Stimulated activated CD4-positive, alpha-beta T cell treated with anti-CD3 and anti-CD28 coated beads, Interleukin-15, amount 100 ng/mL, for 24 hours (primary cell): ENCODE measurements around the gene NPTN.
"Not testable (repeated sequence)": the region's sequence is repeated elsewhere in the genome, so short reads cannot be mapped to it uniquely, and the experiment has no call there.

Experiments used
- DNase-seq: peaks from one replicate; pipeline ENCODE4 v3.0.0-alpha.2; 2020

NPTN gene

GRCh38 chr15:73633111-73633990 is at the start of gene NPTN:
TSS of gene NPTN (minus strand) at chr15:73633389. CDS start at chr15:73633215, 174 bp downstream.
- DNase-seq, result peak; percentile 99

GRCh38 chr15:73682600-73683090 is 49.5 kb upstream of the NPTN start:
- DNase-seq, result no peak

GRCh38 chr15:73681856-73682599 is 48.8 kb upstream of the NPTN start:
- DNase-seq, result no peak

GRCh38 chr15:73681063-73681462 is 47.9 kb upstream of the NPTN start:
- DNase-seq, result no peak

- no peak for DNase-seq
Observed at GRCh38 chr15:73680549-73680948, 47.4 kb upstream of the NPTN start.

- no peak for DNase-seq
Observed at GRCh38 chr15:73679964-73680363, 46.8 kb upstream of the NPTN start.

DNA sequence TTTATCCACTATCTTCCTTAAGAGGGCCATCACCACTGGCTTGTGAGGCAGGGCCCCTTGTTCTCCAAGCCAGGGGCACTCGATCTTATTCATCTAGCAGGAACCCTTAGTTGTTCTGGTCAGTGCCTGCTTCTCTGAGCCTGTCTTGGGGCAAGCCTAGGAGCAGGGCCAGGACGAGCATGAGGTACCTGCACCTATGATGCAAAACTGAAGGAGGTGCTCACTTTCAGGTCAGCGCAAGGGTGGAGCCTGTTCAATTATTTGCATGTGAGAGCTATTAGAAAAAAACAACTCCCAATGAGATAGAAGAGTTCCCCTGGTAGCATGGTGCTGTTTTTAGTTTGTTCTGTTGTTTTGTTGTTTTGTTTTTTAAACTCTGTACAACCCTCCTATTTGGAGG is 46.0 kb upstream of the NPTN start:
- DNase-seq, result no peak

DNA sequence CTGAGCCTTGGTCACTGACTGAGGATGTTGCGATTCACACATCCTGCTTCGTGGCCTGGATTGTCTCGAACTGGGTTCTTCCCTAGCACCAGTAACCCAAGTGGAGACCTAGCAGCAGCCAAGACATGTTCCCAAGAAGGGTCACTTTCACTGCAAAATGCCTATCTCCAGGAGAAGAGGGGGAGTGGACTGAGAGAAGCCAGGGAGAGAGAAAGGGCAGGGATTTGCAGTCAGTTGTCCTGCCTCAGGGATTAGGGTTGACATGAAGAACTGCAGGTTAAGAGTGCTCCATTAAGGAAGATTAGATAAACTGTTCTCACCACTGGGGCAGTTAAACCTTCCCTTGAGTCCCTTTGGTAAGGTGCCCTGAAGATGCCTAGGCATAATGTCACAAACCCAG is 45.3 kb upstream of the NPTN start:
- DNase-seq, result no peak

- no peak for DNase-seq
Observed at GRCh38 chr15:73677733-73678132, 44.5 kb upstream of the NPTN start.

GRCh38 chr15:73677146-73677607 is 44.0 kb upstream of the NPTN start:
- DNase-seq, result peak; percentile 68

DNA sequence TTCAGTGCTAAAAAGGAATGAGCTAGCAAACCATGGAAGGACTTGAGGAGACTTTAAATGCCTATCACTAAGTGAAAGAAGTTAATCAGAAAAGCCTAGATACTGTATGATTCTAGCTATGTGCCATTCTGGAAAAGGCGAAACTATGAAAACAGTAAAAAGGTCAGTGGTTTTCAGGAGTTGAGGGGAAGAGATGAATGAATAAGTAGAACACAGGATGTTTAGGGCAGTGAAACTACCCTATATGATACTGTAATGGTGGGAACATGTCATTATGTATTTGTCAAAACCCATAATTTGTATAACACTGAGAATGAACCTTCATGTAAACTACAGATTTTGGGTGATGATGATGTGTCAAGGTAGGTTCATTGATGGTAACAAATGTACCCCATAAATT is 41.4 kb upstream of the NPTN start:
- no peak for DNase-seq

GRCh38 chr15:73660455-73660854 is 27.3 kb upstream of the NPTN start:
- no peak for DNase-seq

DNA sequence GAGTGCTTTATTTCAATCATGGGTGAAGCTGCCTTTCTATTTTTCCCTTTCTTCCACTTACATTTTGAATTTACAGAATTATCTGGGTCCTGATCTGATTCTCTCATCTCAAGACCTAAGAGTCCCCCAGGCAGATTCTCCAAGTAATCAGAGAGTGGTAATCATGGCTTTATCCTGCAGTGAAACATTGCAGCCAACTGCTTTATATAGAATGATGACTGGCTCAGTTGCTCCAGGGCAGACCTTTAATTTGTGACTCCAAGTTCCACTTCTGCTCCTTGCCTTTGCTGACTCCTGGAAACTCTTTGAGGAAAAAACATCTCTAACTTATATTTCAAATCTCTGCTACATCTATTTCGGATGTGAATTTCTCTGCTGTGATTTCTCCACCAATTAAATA is 25.5 kb upstream of the NPTN start:
- DNase-seq, result no peak

GRCh38 chr15:73655724-73656123 is 22.5 kb upstream of the NPTN start:
- no peak for DNase-seq

DNA sequence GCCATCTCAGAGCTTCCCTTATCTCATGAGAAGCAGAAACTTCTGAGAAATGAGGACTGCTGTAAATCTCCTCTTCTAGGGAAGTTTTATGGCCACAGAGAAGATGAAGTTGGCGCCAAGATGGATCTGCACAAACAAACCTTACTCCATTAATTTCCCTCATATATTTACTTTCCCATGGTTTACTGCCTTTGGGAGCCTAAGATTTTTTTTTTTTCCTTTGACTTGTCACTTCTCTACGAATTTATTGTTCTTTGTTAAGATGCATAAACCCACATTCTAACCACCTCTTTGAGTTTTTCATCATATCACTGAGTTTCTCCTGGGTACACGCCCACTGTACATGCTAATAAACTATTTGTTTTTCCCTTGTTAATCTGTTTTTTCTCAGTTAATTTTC is 21.5 kb upstream of the NPTN start:
- DNase-seq, result no peak

DNA sequence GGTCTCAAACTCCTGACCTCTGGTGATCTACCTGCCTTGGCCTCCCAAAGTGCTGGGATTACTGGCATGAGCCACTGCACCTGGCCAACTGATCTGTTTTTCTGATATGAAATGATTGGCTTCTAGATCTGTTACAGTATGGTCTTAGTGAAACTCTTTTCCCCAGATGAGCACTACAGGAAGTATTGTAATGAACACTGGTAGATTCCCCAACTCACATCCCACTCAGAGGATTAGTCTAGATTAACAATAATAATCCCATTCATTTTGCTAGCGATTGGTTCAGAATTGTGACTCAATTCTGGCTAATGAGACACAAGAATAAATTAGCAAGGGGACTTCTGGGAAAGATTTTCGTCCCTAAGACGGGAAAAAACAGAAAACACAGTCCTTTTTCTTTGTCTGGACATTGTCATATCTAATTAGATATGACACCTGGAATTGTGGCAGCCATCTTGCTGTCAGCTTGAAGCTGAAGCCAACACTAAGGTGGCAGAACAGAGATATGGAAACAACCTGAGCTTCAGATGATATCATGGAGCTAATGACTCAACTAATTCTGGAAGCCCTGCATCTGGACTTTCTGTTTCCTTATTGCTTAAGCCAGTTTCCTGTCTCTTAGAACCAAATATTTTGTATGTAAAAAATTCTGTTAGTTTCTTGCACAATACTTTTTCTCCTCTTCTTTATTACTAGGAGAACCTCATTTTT is 17.4 kb upstream of the NPTN start:
- DNase-seq, result peak; percentile 41

GRCh38 chr15:73648014-73648295 is 14.8 kb upstream of the NPTN start:
- no peak for DNase-seq

DNA sequence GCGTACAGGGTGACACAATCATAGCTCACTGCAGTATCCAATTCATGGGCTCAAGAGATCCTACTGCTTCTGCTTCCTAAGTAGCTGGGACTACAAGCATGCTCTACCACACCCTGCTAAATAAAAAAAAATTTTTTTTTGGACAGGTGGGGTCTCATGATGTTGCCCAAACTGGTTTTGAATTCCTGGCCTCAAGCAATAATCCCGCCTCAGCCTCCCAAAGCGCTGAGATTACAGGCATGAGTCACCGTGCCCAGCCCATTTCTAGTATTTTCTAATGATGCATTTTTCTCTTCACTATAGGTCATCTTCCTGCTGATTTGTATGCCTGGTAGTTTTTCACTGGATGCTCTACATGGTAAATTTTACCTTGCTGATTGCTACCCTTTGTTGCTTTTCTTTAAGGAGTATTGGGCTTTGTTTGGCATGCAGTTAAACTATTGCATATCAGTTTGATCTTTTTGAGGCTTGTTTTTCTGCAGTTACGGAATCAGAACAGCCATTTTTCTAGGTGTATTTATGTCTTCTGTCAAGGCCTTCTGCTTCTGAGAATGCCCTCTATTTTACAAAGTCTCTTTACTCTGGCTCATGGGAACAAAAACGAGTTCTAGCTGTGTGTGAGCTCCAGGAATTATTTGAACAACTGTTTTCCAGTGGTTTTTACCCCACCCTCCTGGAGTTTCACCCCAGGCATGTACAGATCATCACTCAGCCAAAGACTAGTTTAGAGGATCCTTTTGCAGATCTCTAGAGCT is 14.2 kb upstream of the NPTN start:
- DNase-seq, result no peak

DNA sequence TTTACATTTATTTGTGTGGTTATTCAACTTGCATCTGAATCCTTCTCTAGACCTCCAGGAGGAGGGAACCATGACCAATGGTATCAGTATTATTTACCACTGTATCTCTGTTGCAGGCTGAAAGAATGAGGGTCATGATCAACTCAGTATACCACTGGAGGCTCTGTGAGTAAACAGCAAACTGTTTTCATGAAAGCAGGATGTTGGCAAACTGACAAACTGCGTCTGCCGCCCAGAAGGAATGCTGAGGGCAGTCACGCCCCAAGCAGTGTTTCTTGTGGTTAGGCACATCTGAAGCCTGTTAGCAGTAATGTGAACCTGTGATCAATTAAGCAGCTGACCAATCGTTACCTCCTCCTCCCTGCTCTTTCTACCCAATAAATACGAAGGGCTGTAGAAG is 6.3 kb upstream of the NPTN start:
- DNase-seq, result not testable (repeated sequence)

GRCh38 chr15:73637527-73637926 is 4.3 kb upstream of the NPTN start:
- no peak for DNase-seq

GRCh38 chr15:73633991-73634495 is 854 bp upstream of the NPTN start:
- no peak for DNase-seq

GRCh38 chr15:73632670-73633058 is 525 bp downstream of the NPTN start:
- no peak for DNase-seq
